Superior temporal gyrus (tissue), 1 donor: ENCODE data around the gene TEKT5.
"Not testable (repeated sequence)": the region's sequence is repeated elsewhere in the genome, so short reads cannot be mapped to it uniquely, and the experiment has no call there.

Experiments used
- DNase-seq: peaks from one replicate; pipeline ENCODE4 v3.0.0-alpha.2; 2016; ENCODE audit errors: extremely low spot score

The TEKT5 gene

DNA sequence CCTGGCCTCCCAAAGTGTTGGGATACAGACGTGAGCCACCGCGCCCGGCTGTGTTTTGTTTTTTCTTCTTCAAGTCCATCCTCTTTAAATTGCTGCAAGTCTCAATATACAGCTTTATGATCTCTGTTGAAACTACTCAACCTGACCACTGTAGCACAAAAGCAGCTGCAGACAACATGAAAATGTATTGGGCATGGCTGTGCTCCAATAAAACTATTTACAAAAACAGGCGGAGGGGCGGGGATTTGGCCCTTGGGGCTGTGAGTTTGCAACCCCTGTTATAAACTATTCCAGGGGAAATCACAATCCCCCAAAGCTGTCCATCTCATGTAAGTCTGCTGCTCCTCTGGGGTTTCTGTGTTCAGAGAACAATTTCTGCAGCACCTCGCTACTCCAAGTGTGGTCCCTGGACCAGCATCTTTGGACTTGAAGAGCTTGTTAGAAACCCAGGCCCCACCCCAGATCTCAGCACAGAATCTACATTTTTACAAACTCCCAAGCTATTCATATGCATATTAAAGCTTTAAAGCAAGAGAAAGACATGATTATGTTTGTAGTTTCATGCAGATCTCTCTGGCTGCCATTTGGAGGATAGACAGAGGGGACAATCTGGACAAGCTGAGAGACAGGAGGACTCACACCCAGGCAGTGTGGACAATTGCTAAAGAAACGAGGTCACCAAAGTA lies 33.6 kb downstream of the TEKT5 start:
- DNase-seq = no peak

DNA sequence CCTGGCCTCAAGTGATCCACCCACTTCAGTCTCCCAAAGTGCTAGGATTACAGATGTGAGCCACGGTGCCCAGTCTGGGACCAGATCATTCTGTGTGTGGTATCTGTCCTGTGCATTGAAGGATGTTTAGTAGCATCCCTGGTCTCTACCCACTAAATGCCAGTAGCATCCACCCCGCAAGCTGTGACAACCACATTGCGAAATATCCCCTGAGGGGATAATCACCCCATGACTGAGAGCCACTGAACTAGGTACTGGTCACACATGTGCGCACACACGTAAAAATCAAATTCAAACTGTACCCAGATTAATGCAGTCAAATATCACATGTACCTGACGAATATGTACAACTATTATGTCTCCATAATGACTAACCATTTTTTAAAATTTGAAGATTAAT lies 35.8 kb downstream of the TEKT5 start:
- no peak for DNase-seq

DNA sequence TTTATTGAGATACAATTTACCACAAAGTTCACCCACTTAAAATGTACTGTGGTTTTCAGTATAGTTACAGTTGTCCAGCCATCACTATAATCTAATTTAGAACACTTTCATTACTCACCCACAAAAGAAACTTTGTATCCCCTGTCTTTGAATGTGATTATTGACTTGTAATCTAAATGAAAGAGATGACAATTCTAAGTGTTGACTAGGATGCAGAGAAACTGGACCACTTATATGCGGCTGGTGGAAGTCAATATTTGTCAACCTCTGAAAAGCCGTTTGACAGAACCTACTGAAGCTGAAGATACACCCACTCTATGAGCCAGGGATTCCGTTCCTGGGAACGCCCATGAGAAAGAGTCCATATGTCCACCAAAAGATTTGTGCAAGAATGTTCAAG lies 36.8 kb downstream of the TEKT5 start:
- DNase-seq = no peak

DNA sequence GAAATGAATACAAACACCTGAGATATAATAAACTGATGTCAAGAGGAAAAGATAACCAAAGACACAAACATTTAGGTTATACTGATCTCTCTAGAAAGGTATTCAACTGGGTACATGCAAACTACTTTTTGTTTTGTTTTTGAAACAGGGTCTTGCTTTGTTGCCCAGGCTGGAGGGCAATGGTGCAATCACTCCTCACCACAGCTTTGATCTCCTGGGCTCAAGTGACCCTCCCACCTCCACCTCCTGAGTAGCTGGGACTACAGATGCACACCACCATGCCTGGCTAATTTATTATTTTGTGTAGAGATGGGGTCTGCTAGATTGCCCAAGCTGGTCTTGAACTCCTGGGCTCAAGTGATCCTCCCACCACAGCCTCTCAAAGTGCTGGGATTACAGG lies 38.1 kb downstream of the TEKT5 start:
- no peak for DNase-seq

DNA sequence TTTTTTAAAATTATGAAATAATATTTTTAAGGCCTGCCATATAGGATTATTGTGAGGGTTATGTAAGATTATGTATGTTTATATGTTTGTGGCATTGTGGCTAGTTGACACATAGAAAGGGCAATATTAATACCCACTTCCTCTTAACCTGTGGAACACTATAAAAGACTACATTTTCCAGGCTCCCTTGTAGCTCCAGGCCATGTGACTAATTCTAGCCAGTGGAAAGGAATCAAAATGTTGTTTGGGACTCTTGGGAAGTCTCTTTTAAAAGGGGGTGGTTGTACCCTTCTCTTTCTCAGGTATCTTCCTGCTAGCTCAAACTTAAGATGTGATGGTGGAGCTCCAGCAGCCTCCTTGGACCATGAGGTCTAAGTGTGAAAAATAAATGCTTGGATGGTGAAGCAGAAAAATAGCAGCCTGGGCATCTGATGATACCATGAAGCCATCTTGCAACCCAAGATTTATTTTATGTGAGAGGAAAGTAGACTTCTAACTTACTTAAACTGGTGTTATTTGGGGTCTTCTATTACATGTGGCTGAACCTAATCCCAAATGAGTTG lies 39.2 kb downstream of the TEKT5 start:
- DNase-seq = no peak

DNA sequence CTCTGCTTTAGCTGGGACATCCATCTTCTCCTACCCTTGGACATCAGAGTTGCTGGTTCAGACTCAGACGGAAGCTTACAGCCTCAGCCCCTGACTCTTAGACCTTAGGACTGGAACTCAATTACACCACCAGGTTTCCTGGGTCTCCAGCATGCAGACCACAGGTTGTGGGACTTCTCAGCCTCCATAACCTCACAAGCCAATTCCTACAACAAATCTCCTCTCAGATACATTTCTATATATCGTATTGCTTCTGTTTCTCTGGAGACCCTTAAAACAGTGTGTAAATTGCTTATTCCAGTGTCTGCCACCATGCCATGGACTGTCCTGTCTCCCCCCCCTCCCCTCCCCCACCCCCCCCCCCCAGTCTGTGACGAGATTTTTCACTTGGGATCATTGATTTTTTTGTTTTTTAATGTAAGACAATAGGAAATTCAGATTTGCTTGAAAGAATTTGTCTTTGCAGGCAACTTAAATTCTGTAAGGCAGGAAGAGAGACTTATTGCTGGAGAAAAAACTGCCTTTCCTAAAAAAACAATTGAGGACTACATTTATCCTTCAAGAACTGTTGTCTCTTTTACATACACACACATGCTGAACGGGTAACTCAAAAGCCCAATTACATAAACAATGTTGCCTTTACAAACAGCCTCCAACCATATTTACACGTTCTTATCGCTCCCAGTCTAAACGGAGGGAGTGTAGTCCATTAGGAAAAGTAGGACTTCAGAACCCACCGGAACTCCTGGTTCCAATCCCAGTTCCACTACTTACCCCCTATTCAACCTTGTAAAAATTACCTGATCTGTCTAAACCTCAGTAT lies 39.9 kb downstream of the TEKT5 start:
- no peak for DNase-seq

DNA sequence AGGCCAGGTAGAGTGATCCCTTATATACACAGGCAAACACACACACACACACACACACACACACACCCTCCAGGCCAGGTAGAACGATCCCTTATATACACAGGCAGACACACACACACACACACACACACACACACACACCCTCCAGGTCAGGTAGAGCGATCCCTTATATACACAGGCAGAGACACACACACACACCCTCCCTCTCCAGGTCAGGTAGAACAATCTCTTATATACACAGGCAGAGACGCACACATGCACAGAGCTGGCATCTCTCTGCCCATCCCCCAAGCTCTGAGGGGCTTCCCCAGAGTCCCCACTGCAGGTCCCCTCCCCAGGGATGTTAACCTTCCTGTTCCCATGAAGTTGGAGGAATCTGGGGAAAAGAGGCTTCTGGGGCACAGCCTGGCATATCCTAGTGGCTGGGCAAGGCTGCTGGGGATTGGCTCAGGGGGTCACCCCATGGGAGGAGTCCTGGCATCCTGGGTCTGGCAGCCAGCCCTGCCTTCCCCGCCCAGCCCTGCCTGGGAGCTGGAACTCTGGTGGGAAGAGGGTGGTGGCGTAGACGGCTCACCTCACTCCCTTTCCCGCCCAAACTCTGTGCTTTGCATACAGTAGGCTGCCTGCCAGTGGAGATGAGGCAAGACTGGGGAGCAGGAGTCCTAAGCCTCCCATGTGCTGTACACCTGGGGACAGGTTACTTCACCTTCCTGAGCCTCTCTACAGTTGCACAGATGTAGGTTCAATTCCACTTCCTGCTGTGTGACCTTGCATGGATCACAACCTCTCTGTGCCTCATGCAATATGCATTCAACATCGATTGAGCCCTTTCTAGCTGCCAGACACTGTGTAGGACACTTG lies 41.8 kb downstream of the TEKT5 start:
- no peak for DNase-seq

DNA sequence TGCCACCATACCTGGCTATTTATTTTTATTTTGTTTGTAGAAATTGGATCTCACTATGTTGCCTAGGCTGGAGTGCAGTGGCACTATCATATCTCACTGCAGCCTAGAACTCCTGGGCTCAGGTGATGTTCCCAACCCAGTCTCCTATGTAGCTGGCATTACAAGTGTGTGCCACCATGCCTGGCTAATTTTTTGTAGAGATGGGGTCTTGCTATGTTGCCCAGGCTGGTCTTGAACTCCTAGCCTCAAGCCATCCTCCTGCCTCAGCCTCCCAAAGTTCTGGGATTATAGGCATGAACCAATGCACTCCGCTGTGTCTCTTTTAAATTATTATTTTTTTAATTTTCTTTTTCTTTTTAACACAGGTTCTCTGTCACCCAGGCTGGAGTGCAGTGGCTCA lies 45.6 kb downstream of the TEKT5 start:
- not testable (repeated sequence) for DNase-seq

DNA sequence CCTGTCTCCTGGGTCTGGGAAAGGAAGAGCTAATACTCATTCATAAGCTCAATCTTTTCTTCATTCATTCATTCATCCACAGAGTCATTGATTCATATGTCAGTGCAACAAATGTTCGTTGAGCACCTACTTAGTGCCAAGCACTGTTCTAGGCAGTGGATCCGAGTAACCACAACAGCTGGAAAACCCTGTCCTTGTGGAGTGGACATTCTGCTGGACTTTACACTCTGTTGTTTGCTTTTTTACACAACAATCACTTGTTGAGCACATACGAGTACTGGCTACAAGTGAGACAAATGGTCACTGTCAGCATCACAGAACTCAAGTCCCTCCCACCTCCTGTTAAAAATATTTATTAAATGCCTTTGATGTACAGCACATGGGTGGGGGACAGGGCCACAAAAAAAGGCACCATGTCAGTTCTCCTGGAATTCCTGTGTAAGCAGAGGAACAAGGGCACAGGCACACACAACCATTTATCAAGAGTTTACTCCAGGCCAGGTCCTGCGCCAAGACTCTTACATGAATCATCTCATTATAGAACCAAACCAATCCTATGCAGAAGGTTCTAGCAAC lies 46.9 kb downstream of the TEKT5 start:
- no peak for DNase-seq

DNA sequence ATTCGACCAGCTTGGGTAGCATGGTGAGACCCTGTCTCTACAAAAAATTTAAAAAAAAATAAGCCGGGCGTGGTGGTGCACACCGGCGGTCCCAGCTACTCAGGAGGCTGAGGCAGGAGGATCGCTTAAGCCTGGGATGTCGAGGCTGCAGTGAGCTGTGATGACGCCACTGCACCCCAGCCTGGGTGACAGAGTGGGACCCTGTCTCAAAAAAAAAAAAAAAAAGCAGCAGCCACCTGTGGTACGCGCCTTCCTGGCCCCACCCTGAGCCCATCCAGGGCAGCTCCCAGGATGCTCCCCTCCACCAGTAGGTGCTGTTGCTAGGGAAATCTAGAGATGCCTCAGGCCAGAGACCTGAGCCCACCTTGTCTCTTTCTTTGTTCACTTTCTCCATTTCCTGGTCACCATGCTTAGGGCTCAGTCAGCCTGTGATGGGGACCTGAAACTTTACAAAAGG lies 47.4 kb downstream of the TEKT5 start:
- no peak for DNase-seq

DNA sequence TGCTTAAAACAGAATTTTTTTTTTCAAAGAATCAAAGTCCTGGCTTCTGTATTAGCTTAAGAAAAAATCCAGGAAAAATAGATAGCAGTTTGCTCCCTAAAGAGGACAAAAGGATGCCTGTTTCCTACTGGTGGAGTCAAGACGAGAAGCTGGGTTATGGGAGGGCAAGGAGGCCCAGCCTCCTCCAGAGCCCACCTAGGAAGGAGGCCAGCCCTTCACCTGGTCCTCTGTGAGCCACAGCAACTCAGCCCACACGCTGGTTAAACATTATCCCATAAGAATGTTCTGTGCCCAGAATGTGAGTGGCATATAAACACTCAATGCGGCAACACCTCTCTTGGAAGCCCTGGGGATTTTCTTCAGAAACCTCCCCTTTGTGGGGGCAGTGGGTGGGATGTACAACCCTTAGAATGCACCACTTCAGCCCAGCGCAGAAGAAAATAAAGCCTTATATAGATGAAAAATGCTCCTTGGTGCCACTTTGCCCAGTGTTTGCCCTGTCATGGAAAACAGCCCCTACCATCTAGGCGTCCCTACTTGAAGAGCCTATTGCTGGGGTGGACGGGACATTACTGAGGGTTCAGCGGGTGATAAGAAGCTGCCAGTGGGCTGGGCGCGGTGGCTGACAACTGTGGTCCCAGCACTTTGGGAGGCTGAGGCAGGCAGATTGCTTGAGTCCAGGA lies 48.0 kb downstream of the TEKT5 start:
- no peak for DNase-seq

DNA sequence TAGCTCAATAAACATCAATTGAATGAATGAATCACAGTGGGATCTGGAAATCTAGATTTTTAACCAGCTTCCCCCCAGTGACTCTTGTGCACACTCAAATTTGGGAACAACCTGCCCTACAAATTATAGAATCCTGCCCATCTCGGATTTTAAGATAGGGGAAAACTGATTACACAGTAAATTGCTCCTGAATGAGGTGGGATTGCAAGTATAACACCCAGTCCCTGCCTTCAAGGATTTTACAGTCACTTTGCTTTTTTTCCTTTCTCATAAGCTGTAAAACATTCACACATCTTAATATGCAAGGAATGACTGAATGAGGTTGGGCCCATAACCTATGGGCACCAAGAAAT lies 48.5 kb downstream of the TEKT5 start:
- DNase-seq = no peak

DNA sequence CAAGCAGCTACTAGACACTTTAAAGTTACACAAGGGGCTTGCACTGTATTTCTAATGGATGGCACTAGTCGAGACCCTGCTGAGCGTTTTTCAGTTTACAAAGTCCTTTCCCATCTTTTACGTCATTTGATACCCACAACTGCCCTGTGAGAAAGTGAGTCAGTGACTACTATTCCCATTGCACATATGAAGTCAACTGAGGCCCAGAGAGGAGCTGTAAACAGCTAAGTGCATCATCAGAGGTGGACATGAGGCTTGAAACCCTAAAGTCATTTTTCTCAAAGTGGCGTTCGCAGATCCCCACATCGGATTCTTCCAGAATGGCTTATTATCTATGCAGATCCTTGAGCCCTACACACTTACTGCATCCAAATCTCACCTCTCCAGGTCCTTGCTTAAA lies 50.6 kb downstream of the TEKT5 start:
- DNase-seq = no peak

DNA sequence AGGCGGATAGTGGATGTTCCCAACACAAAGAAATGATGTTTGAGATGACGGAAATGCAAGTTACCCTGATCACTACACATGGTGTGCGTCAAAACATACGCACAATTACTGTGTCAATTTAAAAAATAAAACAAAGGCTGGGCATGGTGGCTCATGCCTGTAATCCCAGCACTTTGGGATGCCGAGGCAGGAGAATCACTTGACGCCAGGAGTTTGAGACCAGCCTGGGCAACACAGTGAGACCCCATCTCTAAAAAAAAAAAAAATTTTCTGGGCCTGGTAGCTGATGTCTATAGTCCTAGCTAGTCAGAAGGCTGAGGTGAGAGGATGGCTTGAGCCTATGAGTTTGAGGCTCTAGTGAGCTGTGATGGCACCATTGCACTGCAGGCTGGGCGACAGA lies 51.8 kb downstream of the TEKT5 start:
- no peak for DNase-seq

DNA sequence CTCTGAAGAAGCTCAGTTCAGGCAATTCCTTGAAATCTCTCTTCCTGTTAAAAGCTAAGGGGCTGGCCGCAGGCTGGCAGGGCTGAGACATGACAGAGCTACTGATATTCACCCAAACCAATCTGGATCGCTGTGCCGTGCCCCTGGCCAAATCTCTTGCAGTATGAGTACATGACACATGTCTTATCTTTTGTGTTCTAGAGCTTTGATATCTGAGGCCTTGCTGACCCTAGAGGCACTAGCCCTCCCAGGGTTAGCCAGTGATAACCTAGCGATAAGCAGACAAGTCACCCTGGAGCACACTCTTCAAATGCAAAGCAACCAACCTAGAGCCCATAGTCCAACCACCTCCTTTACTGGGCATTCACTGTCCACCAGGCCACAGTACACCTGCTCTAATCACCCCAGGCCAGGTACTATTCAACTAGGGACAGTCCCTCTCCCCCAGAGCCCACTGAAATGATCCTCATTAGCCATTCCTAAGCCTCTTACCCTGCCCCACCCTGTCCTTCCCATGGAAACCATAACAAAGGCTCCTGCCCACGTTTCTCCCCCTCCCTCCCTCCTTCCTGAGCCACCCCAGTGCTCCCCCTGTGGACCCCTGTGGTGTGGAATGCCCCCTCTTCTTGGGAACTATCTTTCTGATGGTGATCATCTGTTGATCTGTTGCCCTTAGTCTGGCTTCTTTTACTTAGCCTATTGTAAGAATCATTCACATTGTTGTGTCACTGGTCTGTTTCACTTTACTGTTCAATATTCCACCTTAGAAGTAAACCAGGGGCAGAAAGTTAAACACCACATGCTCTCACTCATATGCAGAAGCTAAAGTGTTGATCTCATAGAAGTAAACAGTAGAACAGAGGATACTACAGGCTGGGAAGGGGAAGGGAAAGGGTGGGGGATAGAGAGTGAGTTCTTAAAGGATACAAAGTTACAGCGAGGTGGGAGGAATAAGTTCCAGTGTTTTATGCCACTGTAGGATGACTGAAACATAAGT lies 52.5 kb downstream of the TEKT5 start:
- DNase-seq = no peak

DNA sequence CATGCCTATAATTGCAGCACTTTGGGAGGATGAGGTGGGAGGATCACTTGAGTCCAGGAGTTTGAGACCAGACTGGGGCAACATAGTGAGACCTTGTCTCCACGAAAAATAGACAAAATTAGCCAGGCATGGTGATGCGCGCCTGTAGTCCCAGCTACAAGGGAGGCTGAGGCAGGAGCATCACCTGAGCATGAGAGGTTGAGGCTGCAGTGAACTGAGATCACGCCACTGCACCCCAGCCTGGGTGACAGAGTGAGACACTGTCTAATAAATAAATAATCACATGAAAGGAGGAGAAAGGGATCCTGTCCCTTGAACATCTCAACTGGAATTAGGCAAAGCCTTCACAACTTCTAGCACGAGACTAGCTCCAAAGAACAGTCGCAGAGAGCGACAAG lies 53.2 kb downstream of the TEKT5 start:
- no peak for DNase-seq

DNA sequence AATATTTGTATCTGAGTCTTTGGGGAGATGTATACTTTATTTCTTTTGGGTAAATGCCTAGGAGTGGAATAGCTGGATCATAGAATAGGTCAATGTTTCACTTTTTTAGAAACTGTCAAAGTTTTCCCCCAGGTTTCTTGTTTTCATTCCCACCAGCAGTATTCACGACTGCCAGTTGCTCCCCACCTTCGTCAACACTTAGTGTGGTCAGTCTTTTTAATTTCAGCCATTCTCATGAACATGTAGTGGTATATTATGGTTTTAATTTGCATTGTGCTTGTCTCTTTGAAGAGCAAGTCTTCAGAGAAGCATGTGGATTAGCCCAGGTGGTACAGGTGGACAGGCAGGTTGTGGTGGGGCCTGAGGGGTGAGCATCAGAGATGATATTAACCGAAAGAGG lies 53.8 kb downstream of the TEKT5 start:
- DNase-seq = no peak

DNA sequence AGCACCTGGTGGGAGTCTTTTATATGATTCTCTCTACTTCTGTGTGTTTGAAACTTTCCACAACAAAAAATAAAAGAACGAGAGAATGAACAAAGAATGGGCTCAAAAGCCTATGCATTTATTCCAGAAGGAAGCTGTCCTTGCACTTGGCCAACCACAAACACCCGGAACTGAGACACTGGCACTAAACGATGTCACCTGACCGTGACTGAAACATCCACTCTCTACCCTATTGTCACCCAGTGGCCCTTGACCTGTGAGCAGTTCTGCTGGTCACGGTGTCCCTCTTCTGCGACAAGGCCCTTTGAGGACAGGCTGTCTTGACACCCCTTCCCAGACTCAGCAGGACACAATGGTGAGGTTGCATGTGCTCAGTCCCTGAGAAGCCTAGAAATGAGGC lies 56.6 kb downstream of the TEKT5 start:
- DNase-seq = no peak

DNA sequence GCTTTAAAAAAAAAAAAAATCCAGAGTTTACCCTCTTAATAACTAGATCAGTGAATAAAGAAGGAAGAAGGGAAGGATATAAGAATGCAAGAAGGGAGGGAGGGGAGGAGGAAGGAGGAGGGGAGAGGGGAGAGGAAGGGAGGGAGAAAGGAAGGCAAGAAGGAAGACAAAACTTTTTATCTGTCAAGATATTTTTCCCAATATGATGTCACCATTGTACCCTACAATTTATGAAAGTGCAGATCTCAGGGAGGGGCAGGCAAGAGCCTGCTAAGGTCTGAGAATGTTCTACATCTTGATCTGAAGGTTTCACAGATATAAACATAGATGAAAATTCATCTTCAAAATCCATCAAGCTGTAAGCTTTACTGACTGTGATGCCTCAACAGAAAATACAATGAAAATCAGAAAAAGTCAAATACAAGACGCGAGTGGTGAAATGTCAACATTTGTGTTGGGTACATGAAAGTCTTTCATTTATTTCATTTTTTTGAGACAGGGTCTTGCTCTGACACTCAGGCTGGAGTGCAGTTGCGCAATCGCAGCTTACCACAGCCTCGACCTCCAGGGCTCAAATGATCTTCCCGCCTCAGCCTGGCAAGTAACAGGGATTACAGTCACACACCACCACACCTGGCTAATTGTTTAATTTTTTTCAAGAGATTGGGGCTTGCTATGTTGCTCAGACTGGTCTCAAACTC lies 57.2 kb downstream of the TEKT5 start:
- no peak for DNase-seq
